Type B pancreatic cell (in vitro differentiated cells): ENCODE results near the gene FAF1. TPM values are rescaled to one million over a fixed set of nuclear protein-coding genes. Genes with fewer than 3 reads are reported as not detected.

Experiments used
- DNase-seq: peaks from one replicate; pipeline ENCODE4 v3.0.0; 2021; ENCODE audit warnings: mixed read lengths; ENCODE audit not compliant: unreplicated experiment; ENCODE audit errors: extremely low spot score
- H3K27ac Mint-ChIP-seq: 2 replicates; pipeline ENCODE4 v1.8.0; 2021; ENCODE audit warnings: mild to moderate bottlenecking, mixed read lengths
- H3K27me3 Mint-ChIP-seq: 2 replicates; pipeline ENCODE4 v1.8.0; 2021; ENCODE audit warnings: mixed read lengths
- H3K36me3 Mint-ChIP-seq: 2 replicates; pipeline ENCODE4 v1.8.0; 2021; ENCODE audit warnings: mixed read lengths
- H3K4me1 Mint-ChIP-seq: one replicate; pipeline ENCODE4 v1.8.0; 2021; ENCODE audit warnings: mixed read lengths; ENCODE audit not compliant: unreplicated experiment
- H3K4me3 Mint-ChIP-seq: 2 replicates; pipeline ENCODE4 v1.8.0; 2021; ENCODE audit warnings: mild to moderate bottlenecking, mixed read lengths
- H3K9me3 Mint-ChIP-seq: 2 replicates; pipeline ENCODE4 v1.8.0; 2021; ENCODE audit warnings: mixed read lengths
- total RNA-seq: library from RNA; stranded (reverse); gene quantifications from 2 replicates; pipeline ENCODE4 v1.2.1, GENCODE V29; 2021; ENCODE audit warnings: low replicate concordance
- TF ChIP-seq, protein P1 (sequence below): fragments of 200-600 bp; sonication (generic); conservative IDR thresholded peaks from 2 replicates; pipeline ENCODE4 v1.5.0; 2021; ENCODE audit warnings: antibody characterized with exemption, mild to moderate bottlenecking

The FAF1 gene
- total RNA-seq, 1 donor from 2014 or later, result 49.9 TPM

DNA sequence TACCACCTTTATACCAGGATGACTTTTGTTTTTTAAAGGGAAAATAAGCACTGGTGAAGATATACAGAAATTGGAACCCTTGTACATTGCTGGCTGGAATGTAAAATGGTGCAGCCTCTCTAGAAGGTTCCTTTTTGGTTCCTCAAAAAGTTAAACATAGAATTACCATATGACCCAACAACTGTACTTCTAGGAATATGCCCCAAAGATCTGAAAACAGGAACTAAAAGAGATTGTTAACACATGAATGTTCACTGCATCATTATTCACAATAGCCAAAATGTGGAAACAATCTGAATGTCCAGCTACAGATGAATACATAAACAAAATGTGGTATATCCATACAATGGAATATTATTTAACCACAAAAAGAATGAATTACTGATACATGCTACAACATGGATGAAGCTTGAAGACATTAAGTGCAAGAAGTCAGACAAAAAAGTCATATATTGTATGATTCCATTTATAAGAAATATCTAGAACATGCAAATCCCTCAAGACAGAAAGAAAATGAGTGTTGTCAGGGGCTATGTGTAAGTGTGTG, 452.0 kb downstream of the FAF1 start:
- peaks cover 23% of the 10 kb centered on the region for H3K9me3 Mint-ChIP-seq
- peaks cover 35% of the 10 kb centered on the region for H3K36me3 Mint-ChIP-seq
- no peak for DNase-seq
- no peaks in the 10 kb centered on the region for H3K27me3 Mint-ChIP-seq
- TF ChIP-seq, protein P1, sequence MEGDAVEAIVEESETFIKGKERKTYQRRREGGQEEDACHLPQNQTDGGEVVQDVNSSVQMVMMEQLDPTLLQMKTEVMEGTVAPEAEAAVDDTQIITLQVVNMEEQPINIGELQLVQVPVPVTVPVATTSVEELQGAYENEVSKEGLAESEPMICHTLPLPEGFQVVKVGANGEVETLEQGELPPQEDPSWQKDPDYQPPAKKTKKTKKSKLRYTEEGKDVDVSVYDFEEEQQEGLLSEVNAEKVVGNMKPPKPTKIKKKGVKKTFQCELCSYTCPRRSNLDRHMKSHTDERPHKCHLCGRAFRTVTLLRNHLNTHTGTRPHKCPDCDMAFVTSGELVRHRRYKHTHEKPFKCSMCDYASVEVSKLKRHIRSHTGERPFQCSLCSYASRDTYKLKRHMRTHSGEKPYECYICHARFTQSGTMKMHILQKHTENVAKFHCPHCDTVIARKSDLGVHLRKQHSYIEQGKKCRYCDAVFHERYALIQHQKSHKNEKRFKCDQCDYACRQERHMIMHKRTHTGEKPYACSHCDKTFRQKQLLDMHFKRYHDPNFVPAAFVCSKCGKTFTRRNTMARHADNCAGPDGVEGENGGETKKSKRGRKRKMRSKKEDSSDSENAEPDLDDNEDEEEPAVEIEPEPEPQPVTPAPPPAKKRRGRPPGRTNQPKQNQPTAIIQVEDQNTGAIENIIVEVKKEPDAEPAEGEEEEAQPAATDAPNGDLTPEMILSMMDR, result no peak
- H3K27ac Mint-ChIP-seq, result no peak overlapping the region
- no peaks in the 10 kb centered on the region for H3K4me1 Mint-ChIP-seq
- H3K4me3 Mint-ChIP-seq, result no peak overlapping the region

DNA sequence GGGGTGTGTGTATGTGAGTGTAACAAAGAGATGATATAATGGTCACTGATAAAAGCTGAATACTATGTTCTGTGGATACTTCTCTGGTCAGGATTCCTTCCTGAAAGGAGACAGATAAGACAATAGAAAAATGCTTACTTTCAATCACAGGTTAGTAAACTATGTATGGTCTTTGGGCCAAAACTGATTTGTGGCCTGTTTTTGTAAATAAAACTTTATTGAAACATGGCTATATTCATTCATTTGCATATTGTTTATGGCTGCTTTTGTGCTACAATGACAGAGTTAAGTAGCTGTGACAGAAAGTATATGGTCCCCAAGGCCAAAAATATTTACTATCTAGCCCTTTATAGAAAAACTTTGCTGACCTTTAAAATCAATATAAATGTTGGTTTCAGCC, 454.6 kb downstream of the FAF1 start:
- no peak for DNase-seq
- Mint-ChIP-seq H3K4me3 (no peak overlapping the region), H3K36me3 (peaks cover 30% of the 10 kb centered on the region), H3K4me1 (no peaks in the 10 kb centered on the region), H3K27me3 (no peaks in the 10 kb centered on the region), H3K27ac (no peak overlapping the region), H3K9me3 (peaks cover 19% of the 10 kb centered on the region)
- TF ChIP-seq, protein P1, result no peak

DNA sequence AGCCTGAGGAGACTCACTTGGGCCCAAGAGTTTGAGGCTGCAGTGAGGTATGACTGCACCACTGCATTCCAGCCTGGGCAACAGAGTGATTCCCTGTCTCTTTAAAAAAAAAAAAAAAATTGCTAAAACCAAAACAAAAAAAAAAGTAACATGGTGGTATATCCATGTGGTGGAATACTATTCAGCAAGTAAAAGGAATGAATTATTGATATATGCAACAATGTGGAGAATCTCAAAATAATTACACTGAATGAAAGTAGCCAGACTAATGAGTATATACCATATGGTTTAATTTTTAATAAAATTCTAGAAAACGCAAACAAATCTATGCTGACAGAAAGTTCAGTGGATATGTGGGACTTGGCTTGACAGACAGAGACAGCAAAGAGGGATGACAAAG, 456.6 kb downstream of the FAF1 start:
- TF ChIP-seq, protein P1, result no peak
- Mint-ChIP-seq H3K4me1 (no peaks in the 10 kb centered on the region), H3K9me3 (peaks cover 19% of the 10 kb centered on the region), H3K4me3 (no peak overlapping the region), H3K36me3 (peaks cover 29% of the 10 kb centered on the region), H3K27me3 (no peaks in the 10 kb centered on the region), H3K27ac (no peak overlapping the region)
- no peak for DNase-seq

- peaks cover 33% of the 10 kb centered on the region for H3K36me3 Mint-ChIP-seq
- H3K9me3 Mint-ChIP-seq, result peaks cover 15% of the 10 kb centered on the region
- no peak overlapping the region for H3K27ac Mint-ChIP-seq
- H3K27me3 Mint-ChIP-seq, result no peaks in the 10 kb centered on the region
- H3K4me3 Mint-ChIP-seq, result no peak overlapping the region
- TF ChIP-seq, protein P1, result no peak
- H3K4me1 Mint-ChIP-seq, result no peaks in the 10 kb centered on the region
- DNase-seq, result no peak
Observed at GRCh38 chr1:50502147-50502546, 457.9 kb downstream of the FAF1 start.

- H3K36me3 Mint-ChIP-seq, result peaks cover 23% of the 10 kb centered on the region
- H3K9me3 Mint-ChIP-seq, result peaks cover 4% of the 10 kb centered on the region
- no peak for DNase-seq
- H3K4me3 Mint-ChIP-seq, result no peak overlapping the region
- no peak overlapping the region for H3K27ac Mint-ChIP-seq
- TF ChIP-seq, protein P1, result no peak
- no peaks in the 10 kb centered on the region for H3K4me1 Mint-ChIP-seq
- H3K27me3 Mint-ChIP-seq, result no peaks in the 10 kb centered on the region
Observed at GRCh38 chr1:50497007-50497406, 463.1 kb downstream of the FAF1 start.

DNA sequence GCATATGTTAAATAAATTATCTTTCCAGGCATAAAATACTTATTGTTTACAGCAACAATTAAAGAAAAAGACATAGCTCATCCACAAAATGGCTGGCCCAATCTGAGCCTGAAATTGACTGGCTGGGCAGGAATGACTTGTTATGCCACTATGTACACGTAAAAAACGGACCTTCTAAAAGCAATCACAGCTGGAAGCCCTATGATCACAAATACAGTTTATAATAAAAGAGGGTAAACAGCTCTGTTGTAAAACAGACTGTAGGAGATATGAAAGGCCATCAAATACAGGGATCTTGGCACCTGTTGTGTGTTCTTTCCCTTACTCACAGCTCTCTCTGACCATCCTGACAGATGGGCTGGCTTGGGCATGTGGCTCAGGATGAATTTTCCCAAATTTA, 466.4 kb downstream of the FAF1 start:
- DNase-seq, result no peak
- Mint-ChIP-seq H3K9me3 (no peaks in the 10 kb centered on the region), H3K36me3 (peaks cover 27% of the 10 kb centered on the region), H3K4me1 (no peaks in the 10 kb centered on the region), H3K4me3 (no peak overlapping the region), H3K27ac (no peak overlapping the region), H3K27me3 (no peaks in the 10 kb centered on the region)
- TF ChIP-seq, protein P1, result no peak
